Trophoblast cell (in vitro differentiated cells and primary cell): ENCODE results near the gene NCOA5.

ENCODE experiments used
- DNase-seq, 2 donors: peaks; one replicate each; pipeline ENCODE4 v3.0.0-alpha.2; 2016
- H2AFZ ChIP-seq: 2 replicates; pipeline ENCODE4 v1.6.1; 2013; ENCODE audit warnings: low read length, moderate library complexity, mild to moderate bottlenecking; ENCODE audit not compliant: insufficient read depth, poor library complexity
- H2AK5ac ChIP-seq: 2 replicates; pipeline ENCODE4 v1.6.1; 2013; ENCODE audit warnings: mild to moderate bottlenecking, low read length
- H2BK120ac ChIP-seq: 2 replicates; pipeline ENCODE4 v1.6.1; 2013; ENCODE audit warnings: low read length, mild to moderate bottlenecking, moderate library complexity; ENCODE audit not compliant: insufficient read depth, poor library complexity
- H2BK12ac ChIP-seq: 2 replicates; pipeline ENCODE4 v1.6.1; 2013; ENCODE audit warnings: mild to moderate bottlenecking, low read length, moderate library complexity
- H2BK5ac ChIP-seq: 2 replicates; pipeline ENCODE4 v1.6.1; 2013; ENCODE audit warnings: low read length, low read depth, moderate library complexity, mild to moderate bottlenecking; ENCODE audit not compliant: poor library complexity
- H3K14ac ChIP-seq: 2 replicates; pipeline ENCODE4 v1.6.1; 2013; ENCODE audit warnings: mild to moderate bottlenecking, low read length
- H3K18ac ChIP-seq: 2 replicates; pipeline ENCODE4 v1.6.1; 2013; ENCODE audit warnings: mild to moderate bottlenecking, low read length
- H3K23ac ChIP-seq: 2 replicates; pipeline ENCODE4 v1.6.1; 2013; ENCODE audit warnings: low read length
- H3K27ac ChIP-seq: 2 replicates; pipeline ENCODE4 v1.5.1; 2013; ENCODE audit warnings: low read depth, mild to moderate bottlenecking, inconsistent platforms, low read length, moderate library complexity
- H3K27me3 ChIP-seq: 2 replicates; pipeline ENCODE4 v1.6.1; 2013; ENCODE audit warnings: inconsistent platforms, mild to moderate bottlenecking, low read length, moderate library complexity; ENCODE audit not compliant: insufficient read depth
- H3K36me3 ChIP-seq, 2 experiments: 1 replicate in 1 of 2; 2 replicates in 1 of 2; pipeline ENCODE4 v1.6.1; 2013; ENCODE audit warnings: low read length in 2 of 2, mild to moderate bottlenecking in 2 of 2, moderate library complexity in 1 of 2; ENCODE audit not compliant: insufficient read depth in 2 of 2, control insufficient read depth in 1 of 2
- H3K4ac ChIP-seq: 2 replicates; pipeline ENCODE4 v1.6.1; 2013; ENCODE audit warnings: low read depth, mild to moderate bottlenecking, low read length, moderate library complexity
- H3K4me1 ChIP-seq, 2 experiments: 1 replicate in 1 of 2; 2 replicates in 1 of 2; pipeline ENCODE4 v1.6.1; 2013; ENCODE audit warnings: low read length in 2 of 2, mild to moderate bottlenecking in 2 of 2, moderate library complexity in 1 of 2; ENCODE audit not compliant: insufficient read depth in 2 of 2, control insufficient read depth in 1 of 2
- H3K4me2 ChIP-seq: 2 replicates; pipeline ENCODE4 v1.6.1; 2013; ENCODE audit warnings: inconsistent platforms, mild to moderate bottlenecking, low read length, moderate library complexity
- H3K4me3 ChIP-seq: 2 replicates; pipeline ENCODE4 v1.5.1; 2013; ENCODE audit warnings: mild to moderate bottlenecking, low read depth, low read length, inconsistent platforms
- H3K79me1 ChIP-seq: one replicate; pipeline ENCODE4 v1.6.1; 2013; ENCODE audit warnings: low read length
- H3K79me2 ChIP-seq: 2 replicates; pipeline ENCODE4 v1.6.1; 2013; ENCODE audit warnings: low read length, mild to moderate bottlenecking; ENCODE audit not compliant: control insufficient read depth, insufficient read depth, poor library complexity
- H3K9ac ChIP-seq: 2 replicates; pipeline ENCODE4 v1.6.1; 2013; ENCODE audit warnings: mild to moderate bottlenecking, low read length
- H3K9me3 ChIP-seq: 2 replicates; pipeline ENCODE4 v1.6.1; 2013; ENCODE audit warnings: low read depth, mild to moderate bottlenecking, control low read depth, inconsistent platforms, low read length; ENCODE audit not compliant: insufficient read depth
- H4K12ac ChIP-seq: 2 replicates; pipeline ENCODE4 v1.6.1; 2013; ENCODE audit warnings: low read depth, mild to moderate bottlenecking, low read length, moderate library complexity
- H4K8ac ChIP-seq: 2 replicates; pipeline ENCODE4 v1.6.1; 2013; ENCODE audit warnings: low read depth, mild to moderate bottlenecking, low read length, moderate library complexity
- H4K91ac ChIP-seq: one replicate; pipeline ENCODE4 v1.6.1; 2013; ENCODE audit warnings: low read depth, mild to moderate bottlenecking, low read length, moderate library complexity
- WGBS: extraction: QIAGEN DNeasy Blood & Tissue Kit; methylation state at CpG from one replicate; pipeline ENCODE4 v1.1.7; 2013; ENCODE audit warnings: missing lambda C conversion rate; ENCODE audit not compliant: insufficient read length, insufficient coverage; ENCODE audit errors: extremely low coverage; 5-methylcytosine and 5-hydroxymethylcytosine counted together

The NCOA5 gene

DNA sequence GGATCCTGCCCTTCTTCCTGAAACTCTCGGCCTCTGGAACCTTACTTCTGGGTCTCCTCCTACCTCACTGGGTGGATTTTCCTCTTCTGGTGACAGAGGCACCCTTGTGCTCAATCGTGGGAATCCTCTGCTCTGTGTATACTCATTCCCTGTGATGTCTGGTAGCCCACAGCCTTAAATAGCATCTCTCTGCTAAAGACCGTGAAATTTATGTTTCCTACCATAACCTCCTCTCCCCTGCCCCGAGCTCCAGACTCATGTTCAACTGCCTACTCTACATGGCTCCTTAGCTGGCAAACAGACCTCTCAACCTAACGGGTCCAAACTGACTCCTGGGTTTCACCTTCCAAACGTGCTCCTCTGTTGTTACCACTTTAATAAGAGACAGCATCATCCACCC lies 71.2 kb downstream of the NCOA5 start:
- no peak overlapping the region for H4K8ac ChIP-seq
- H3K4me3 ChIP-seq = no peak overlapping the region
- no peak overlapping the region for H3K27ac ChIP-seq
- no peak overlapping the region for H3K4ac ChIP-seq
- peaks cover 6 to 9% of the 10 kb centered on the region in 2 experiments for H3K4me1 ChIP-seq
- peaks cover 2% of the 10 kb centered on the region for H3K9me3 ChIP-seq
- no peaks in the 10 kb centered on the region for H3K27me3 ChIP-seq
- no peak overlapping the region for H3K14ac ChIP-seq
- H3K79me2 ChIP-seq = no peaks in the 10 kb centered on the region
- H3K18ac ChIP-seq = no peak overlapping the region
- no peak overlapping the region for H2AK5ac ChIP-seq
- no peak overlapping the region for H4K12ac ChIP-seq
- H3K36me3 ChIP-seq = peaks cover 0 to 5% of the 10 kb centered on the region in 2 experiments
- peaks cover 4% of the 10 kb centered on the region for H3K79me1 ChIP-seq
- DNase-seq = no peak
- H3K23ac ChIP-seq = no peak overlapping the region
- no peak overlapping the region for H4K91ac ChIP-seq
- no CpG with 5 or more reads among the region's 6 CpGs for WGBS
- H2BK5ac ChIP-seq = no peak overlapping the region
- no peak overlapping the region for H2BK12ac ChIP-seq
- no peak overlapping the region for H3K9ac ChIP-seq
- H3K4me2 ChIP-seq = no peak overlapping the region
- H2AFZ ChIP-seq = no peak overlapping the region
- no peak overlapping the region for H2BK120ac ChIP-seq

DNA sequence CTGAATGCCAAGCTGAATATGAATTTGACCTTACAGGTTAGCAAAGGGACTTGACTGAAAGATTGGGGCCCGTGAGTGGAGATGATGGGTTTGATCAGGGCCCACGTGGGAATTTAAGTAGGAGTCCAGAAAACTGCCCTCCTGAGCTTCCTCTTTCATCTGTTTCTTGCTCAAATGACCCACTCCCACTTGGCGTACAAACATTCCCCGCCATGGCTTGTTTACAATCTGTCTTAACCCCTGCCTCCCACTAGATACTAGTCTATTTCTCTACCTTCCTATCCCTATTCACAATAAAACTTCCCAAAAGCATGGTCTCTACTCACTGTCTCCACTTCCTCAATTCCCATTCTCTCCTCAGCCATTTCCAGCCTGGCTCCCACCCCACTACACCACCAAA lies 71.7 kb downstream of the NCOA5 start:
- no CpG with 5 or more reads among the region's 4 CpGs for WGBS
- Histone ChIP-seq H3K18ac (no peak overlapping the region), H3K27me3 (no peaks in the 10 kb centered on the region), H3K36me3 (peaks cover 0 to 5% of the 10 kb centered on the region in 2 experiments), H3K14ac (no peak overlapping the region), H2BK12ac (no peak overlapping the region), H3K23ac (peak overlapping the region; percentile 45), H2AK5ac (no peak overlapping the region), H4K91ac (no peak overlapping the region), H3K4me3 (no peak overlapping the region), H3K27ac (no peak overlapping the region), H3K9ac (no peak overlapping the region), H2AFZ (no peak overlapping the region), H2BK5ac (no peak overlapping the region), H4K12ac (no peak overlapping the region), H2BK120ac (no peak overlapping the region), H3K4me2 (no peak overlapping the region), H3K4ac (no peak overlapping the region), H3K79me1 (peaks cover 8% of the 10 kb centered on the region), H3K9me3 (peaks cover 2% of the 10 kb centered on the region), H3K79me2 (no peaks in the 10 kb centered on the region), H4K8ac (no peak overlapping the region), H3K4me1 (peaks cover 10 to 13% of the 10 kb centered on the region in 2 experiments)
- no peak for DNase-seq

DNA sequence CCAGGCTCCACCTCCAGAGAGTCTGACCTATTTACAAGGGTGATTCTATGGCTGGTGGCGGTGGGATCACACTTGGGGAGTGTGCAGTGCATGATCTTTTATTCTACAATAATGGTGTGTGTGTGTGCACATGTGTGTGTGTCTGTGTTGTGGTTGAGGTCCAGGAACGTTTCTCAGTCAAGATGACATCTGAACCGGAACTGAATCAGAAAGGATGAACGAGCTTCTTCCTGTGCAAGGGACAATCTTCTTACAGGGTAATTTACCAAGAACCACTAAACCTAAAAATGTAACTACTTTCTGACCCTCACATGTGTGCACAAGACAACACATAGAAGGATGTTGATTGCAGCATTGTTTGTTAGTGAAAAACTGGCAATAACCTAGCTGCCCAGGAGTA lies 72.5 kb downstream of the NCOA5 start:
- Histone ChIP-seq H3K18ac (no peak overlapping the region), H2BK5ac (no peak overlapping the region), H3K27ac (no peak overlapping the region), H4K8ac (no peak overlapping the region), H3K14ac (no peak overlapping the region), H3K4me2 (no peak overlapping the region), H3K79me1 (peaks cover 8% of the 10 kb centered on the region), H3K23ac (no peak overlapping the region), H2AFZ (no peak overlapping the region), H3K27me3 (no peaks in the 10 kb centered on the region), H3K9me3 (peaks cover 2% of the 10 kb centered on the region), H3K4me1 (peaks cover 8 to 10% of the 10 kb centered on the region in 2 experiments), H3K79me2 (no peaks in the 10 kb centered on the region), H3K36me3 (peaks cover 0 to 5% of the 10 kb centered on the region in 2 experiments), H4K12ac (no peak overlapping the region), H2BK12ac (no peak overlapping the region), H4K91ac (no peak overlapping the region), H3K4me3 (no peak overlapping the region), H3K9ac (no peak overlapping the region), H2BK120ac (no peak overlapping the region), H2AK5ac (no peak overlapping the region), H3K4ac (no peak overlapping the region)
- WGBS = no CpG with 5 or more reads among the region's 4 CpGs
- no peak for DNase-seq

DNA sequence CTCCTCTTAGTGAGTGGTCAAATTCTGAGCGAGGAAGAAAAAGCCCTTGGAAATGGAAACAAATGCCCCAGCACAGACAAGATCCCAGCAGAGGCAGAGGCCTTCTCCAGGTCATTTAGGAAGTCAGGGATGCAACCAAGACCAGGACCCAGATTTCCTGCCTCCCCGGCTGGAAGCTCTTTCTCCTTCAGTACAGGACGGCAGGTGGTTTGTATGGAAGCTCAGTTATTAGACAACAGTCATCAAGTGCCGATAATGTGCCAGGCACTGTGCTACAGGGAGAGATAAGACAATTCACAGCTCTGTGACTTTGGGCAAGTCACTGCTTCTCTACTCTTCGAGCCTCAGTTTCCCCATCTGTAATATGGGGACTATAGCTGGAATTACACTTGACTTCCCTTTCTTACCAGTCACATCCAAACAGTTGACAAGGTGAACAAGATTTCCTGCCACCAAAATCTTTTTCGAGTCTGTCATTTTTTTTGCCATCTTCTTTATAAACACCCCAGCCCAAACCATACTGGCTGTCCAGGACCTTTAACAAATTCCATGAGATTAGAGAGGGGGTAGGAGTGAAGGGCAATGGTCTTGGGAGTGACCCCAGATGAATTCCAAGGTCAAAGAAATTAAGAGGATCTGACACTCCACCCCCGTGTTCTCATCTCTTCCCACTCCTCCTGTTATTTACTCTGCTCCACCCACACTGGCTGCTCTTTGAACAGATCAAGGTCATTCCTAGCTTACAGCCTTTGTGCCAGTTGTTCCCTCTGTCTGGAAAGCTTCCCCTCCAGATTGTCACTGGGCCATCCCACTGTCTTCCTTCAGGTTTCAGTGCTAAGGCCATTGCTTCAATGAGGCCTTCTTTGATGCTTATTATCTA lies 75.0 kb downstream of the NCOA5 start:
- Histone ChIP-seq H4K91ac (no peak overlapping the region), H3K27ac (no peak overlapping the region), H2AFZ (no peak overlapping the region), H4K8ac (no peak overlapping the region), H3K36me3 (peaks cover 7 to 12% of the 10 kb centered on the region in 2 experiments), H3K4me1 (peaks cover 6 to 7% of the 10 kb centered on the region in 2 experiments), H3K4me3 (no peak overlapping the region), H3K4ac (no peak overlapping the region), H2BK5ac (no peak overlapping the region), H3K4me2 (no peak overlapping the region), H3K27me3 (no peaks in the 10 kb centered on the region), H3K9me3 (peaks cover 16% of the 10 kb centered on the region), H4K12ac (no peak overlapping the region), H2BK12ac (no peak overlapping the region), H3K79me1 (peaks cover 6% of the 10 kb centered on the region), H3K18ac (no peak overlapping the region), H3K9ac (no peak overlapping the region), H3K79me2 (no peaks in the 10 kb centered on the region), H3K14ac (no peak overlapping the region), H2AK5ac (no peak overlapping the region), H2BK120ac (no peak overlapping the region), H3K23ac (no peak overlapping the region)
- no CpG with 5 or more reads among the region's 7 CpGs for WGBS
- DNase-seq = no peak
